Astrocyte of the spinal cord (primary cell): ENCODE measurements around the gene TAGLN3.

Experiments used
- DNase-seq: peaks from one replicate; pipeline ENCODE4 v3.0.0; 2011; ENCODE audit warnings: low read depth, low spot score
- H3K4me3 ChIP-seq: 2 replicates; pipeline ENCODE4 v1.5.1; 2011; ENCODE audit warnings: low read depth, mild to moderate bottlenecking, low read length, moderate library complexity
- in situ Hi-C: cut with HindIII; loops from 2 replicates; pipeline ENCODE4 v1.10.0; 2017; ENCODE audit warnings: low sequenced_read_pairs
- TF ChIP-seq, protein P1 (sequence below): IDR thresholded peaks from 2 replicates; pipeline ENCODE4 v1.5.1; 2012; ENCODE audit warnings: low read depth, mild to moderate bottlenecking, low read length, inconsistent platforms

Gene TAGLN3

DNA sequence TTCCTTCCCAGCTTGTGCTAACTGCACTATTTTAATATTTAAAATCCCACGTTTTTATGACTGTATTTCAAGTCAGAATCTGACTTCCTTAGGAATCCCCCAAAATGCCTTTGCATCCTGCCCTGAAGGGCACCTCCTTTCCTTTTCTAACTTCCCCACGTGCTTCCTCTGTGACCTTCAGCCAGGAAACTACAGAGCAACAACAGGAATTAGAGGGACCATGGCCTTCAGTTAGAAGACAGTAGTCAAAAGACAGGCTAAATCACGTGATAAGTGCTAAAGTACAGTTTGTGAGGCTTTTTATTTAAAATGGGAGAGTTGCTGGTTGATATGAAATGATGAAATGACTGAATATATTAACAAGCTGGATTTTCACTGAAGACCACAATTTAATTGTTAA lies 31.7 kb upstream of the TAGLN3 start:
- no peak overlapping the region for H3K4me3 ChIP-seq
- in situ Hi-C loops, result loop anchor here (25.0 kb wide), 1 partner anchor 230 kb away; no protein-coding TSS in a partner anchor
- TF ChIP-seq, protein P1, sequence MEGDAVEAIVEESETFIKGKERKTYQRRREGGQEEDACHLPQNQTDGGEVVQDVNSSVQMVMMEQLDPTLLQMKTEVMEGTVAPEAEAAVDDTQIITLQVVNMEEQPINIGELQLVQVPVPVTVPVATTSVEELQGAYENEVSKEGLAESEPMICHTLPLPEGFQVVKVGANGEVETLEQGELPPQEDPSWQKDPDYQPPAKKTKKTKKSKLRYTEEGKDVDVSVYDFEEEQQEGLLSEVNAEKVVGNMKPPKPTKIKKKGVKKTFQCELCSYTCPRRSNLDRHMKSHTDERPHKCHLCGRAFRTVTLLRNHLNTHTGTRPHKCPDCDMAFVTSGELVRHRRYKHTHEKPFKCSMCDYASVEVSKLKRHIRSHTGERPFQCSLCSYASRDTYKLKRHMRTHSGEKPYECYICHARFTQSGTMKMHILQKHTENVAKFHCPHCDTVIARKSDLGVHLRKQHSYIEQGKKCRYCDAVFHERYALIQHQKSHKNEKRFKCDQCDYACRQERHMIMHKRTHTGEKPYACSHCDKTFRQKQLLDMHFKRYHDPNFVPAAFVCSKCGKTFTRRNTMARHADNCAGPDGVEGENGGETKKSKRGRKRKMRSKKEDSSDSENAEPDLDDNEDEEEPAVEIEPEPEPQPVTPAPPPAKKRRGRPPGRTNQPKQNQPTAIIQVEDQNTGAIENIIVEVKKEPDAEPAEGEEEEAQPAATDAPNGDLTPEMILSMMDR, result no peak
- DNase-seq, result no peak

DNA sequence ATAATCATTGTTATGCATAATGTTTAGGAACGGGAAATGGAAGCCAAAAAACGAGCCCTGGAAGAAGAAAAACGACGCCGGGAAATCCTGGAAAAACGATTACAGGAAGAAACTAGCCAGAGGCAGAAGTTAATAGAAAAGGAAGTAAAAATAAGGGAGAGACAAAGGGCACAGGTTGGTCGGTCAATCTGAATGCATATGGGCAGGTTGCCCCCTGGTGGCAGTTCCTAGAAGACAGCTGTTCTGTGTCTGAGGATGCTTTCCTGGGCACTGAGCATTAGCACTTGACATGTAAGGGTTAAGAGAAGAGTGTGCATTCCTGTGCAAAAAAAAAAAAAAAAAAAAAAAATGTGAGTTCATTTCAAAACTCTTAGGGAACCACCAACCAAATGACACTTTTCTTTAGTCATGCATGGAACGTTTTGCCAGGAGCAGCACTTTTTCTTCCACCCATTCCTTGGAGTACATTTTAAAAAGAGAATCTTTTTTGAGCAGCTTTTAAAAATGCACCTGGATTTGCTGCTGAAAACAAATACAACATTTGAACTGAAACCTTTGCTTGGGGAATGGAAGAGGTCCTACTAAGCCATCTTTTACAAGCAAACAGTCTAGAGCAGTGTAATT lies 31.0 kb upstream of the TAGLN3 start:
- in situ Hi-C loops, result loop anchor here (25.0 kb wide), 1 partner anchor 230 kb away; no protein-coding TSS in a partner anchor
- H3K4me3 ChIP-seq, result no peak overlapping the region

DNA sequence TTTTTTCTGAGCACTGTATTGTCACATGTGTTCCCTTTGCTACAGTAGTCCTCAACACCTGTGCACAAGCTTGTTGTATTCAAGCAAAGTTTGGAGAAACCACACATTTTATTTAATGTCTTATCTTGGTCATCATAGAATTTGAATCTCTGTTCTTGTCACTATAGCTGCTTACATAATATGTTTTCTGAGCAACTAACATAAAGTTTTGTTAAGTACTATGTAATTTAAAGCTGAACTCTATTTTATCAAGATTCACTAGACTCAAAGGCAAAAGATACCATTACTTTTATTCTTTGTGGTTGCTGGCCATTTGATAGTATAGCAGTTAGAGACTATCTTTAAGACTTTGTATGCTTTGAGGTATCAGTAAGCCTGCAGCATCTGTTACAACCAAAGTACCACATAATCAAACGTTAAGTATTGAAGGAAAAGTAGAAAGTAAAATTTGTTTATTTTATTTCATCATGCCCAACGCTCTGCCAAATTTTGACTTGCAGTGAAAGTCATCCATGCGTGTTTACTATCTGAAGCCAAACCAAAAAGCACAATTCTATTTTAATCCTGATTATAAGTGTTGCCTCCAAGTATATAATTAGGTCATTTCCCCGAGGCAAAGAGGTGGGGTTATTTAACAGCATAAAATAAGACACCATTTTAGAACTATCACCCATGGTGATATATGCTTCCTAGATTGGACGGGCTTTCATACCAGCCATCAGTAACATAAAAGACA lies 30.2 kb upstream of the TAGLN3 start:
- no peak for DNase-seq
- in situ Hi-C loops, result loop anchor here (25.0 kb wide), 1 partner anchor 231 kb away; no protein-coding TSS in a partner anchor
- no peak overlapping the region for H3K4me3 ChIP-seq
- TF ChIP-seq, protein P1, result no peak

More for the DNA sequence above, 31.0 kb upstream of the TAGLN3 start:
- DNase-seq, result peak; percentile 79
- TF ChIP-seq, protein P1, result peak; percentile 83

DNA sequence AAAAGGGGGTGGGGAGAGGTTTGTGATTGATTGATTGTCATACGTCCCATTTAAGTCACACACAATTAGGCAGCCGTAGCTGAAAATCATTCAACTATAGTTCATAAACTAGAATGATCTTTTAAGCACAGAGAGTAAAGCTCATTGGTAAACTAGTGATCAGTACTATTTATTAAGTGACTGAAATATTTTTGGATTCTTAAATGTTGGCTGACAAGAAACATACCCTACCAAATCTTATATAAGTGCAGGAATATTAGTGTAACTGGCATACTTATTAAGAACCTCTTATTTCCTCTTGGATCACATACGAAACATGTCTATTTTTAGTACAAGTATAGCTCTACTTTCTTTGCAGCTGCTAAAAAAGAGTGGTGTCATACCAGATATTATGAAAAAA lies 28.3 kb upstream of the TAGLN3 start:
- no peak overlapping the region for H3K4me3 ChIP-seq
- TF ChIP-seq, protein P1, result no peak
- DNase-seq, result no peak
- in situ Hi-C loops, result loop anchor here (25.0 kb wide), 1 partner anchor 233 kb away; no protein-coding TSS in a partner anchor

DNA sequence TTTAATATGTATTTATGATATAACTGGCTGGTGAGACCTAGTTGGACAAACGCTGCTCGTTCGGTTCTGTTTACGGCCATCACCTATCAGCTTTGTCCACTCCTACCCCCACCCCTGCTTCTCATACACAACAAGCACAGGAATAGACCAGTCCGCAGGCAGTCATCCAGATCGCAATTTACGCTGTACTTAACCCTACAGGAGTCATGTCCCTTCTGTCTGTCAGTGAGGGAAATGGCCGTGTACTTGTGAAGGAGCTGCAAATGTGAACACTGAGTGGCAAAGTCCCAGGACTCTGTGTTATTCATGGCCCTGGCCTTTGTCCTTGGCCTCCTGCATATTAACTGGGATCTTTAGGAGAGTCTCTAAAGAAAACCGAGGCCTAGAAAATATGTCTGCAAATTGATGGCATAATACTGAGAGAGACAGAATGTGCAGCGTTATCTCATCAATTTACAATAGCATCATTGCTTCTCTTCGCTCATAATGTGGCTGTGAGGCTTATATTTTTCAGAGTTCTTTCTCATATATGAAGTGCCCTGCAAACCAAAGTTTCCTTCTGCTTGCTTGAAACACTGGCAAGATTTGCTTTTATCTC lies 27.1 kb upstream of the TAGLN3 start:
- TF ChIP-seq, protein P1, result no peak
- DNase-seq, result no peak
- no peak overlapping the region for H3K4me3 ChIP-seq
- in situ Hi-C loops, result loop anchor here (25.0 kb wide), 1 partner anchor 234 kb away; no protein-coding TSS in a partner anchor

DNA sequence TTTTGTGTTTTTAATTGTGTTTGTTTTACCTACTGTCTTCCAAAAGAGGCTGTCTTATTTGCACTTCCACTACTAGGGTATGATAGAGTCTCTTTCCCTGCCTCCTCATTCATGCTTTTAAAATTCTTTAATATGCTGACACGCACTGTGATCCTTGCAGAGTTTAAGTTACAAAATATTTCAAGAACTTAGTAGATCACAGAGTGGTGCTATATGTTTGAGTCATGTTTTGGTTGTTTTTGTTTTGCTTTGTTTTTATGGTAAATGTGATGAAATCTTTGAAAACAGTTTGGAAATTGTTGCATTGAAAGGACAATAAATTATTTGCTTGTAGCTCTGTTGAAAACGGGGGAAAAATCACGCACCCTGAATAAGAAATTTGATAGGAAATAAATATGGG lies 25.8 kb upstream of the TAGLN3 start:
- TF ChIP-seq, protein P1, result no peak

More for the DNA sequence above, 25.8 kb upstream of the TAGLN3 start:
- no peak for DNase-seq
- H3K4me3 ChIP-seq, result no peak overlapping the region
- in situ Hi-C loops, result loop anchor here (25.0 kb wide), 1 partner anchor 236 kb away; no protein-coding TSS in a partner anchor
